Adrenal gland (tissue), 12 donors: Measurements from ENCODE around the gene PLEKHN1. TPM values are rescaled to one million over a fixed set of nuclear protein-coding genes. Genes with fewer than 3 reads are reported as not detected.
"Not testable (repeated sequence)": the region's sequence is repeated elsewhere in the genome, so short reads cannot be mapped to it uniquely, and the experiment has no call there.

Experiments used
- DNase-seq, 7 donors: peaks; one replicate each; pipeline ENCODE4 v3.0.0-alpha.2; 2019 to 2020
- H3K27ac ChIP-seq, 5 donors: fragments of 200-600 bp; sonication (generic) in 4 of 5; 1 replicate in 3 of 5; 2 replicates in 2 of 5; pipeline versions ENCODE4 v1.5.1 to v1.8.0; 2016 to 2020; ENCODE audit warnings: mild to moderate bottlenecking in 1 of 5
- H3K27me3 ChIP-seq: fragments of 200-600 bp; 2 replicates; pipeline ENCODE4 v1.8.0; 2021
- H3K36me3 ChIP-seq, 2 donors: fragments of 200-600 bp; replicated peaks in 1 of 2; 1 replicate in 1 of 2; 2 replicates in 1 of 2; pipeline versions ENCODE4 v1.5.1 to v1.8.0; 2018 to 2022
- H3K4me1 ChIP-seq, 2 donors: fragments of 200-600 bp; replicated peaks in 1 of 2; 1 replicate in 1 of 2; 2 replicates in 1 of 2; pipeline versions ENCODE4 v1.5.1 to v1.8.0; 2018 to 2021
- H3K4me3 ChIP-seq, 4 donors: fragments of 200-600 bp; sonication (generic) in 3 of 4; one replicate each; pipeline ENCODE4 v1.5.1; 2016 to 2018
- H3K9me3 ChIP-seq, 3 donors: fragments of 200-600 bp; sonication (generic) in 1 of 3; replicated peaks in 1 of 3; 1 replicate in 2 of 3; 2 replicates in 1 of 3; pipeline versions ENCODE4 v1.5.1 to v1.8.0; 2016 to 2021
- POLR2A ChIP-seq, 2 donors: fragments of 450-650 bp; IDR thresholded peaks; one replicate each; pipeline ENCODE4 v1.6.1; 2017; ENCODE audit warnings: antibody characterized with exemption in 2 of 2, mild to moderate bottlenecking in 2 of 2, moderate library complexity in 1 of 2
- WGBS, 4 donors: extraction: QIAGEN DNeasy Blood & Tissue Kit in 2 of 4; methylation state at CpG; one replicate each; pipeline versions ENCODE4 v1.1.5 to v1.1.7; 2013 to 2017; 5-methylcytosine and 5-hydroxymethylcytosine counted together
- intact Hi-C, 2 donors: fragments of 100-400 bp; cut with DNase I; formaldehyde crosslinking; loops; one replicate each; pipeline versions ENCODE4 v1.14.1 to v1.15.0; 2022 to 2023
- polyA plus RNA-seq, 3 donors: library from polyadenylated mRNA; stranded (reverse); fragments of 200-250 nt in 2 of 3; fragments of 350-450 nt in 1 of 3; fragmentation: Illumina TruSeq in 1 of 3; extraction: RNeasy Lipid Tissue Mini Kit (QIAGEN cat#74804) in 1 of 3; gene quantifications; one replicate each; pipeline ENCODE4 v1.2.3, GENCODE V29; 2013 to 2014
- total RNA-seq, 9 donors: library from RNA; depleted of rRNA in 4 of 9; stranded (reverse); fragments of >200 nt in 4 of 9; fragments of 120-200 nt in 1 of 9; fragmentation: NEBNext Ultra II Directional in 1 of 9; extraction: Animal tissue kit (Norgen Biotek cat#: 25700) in 1 of 9; gene quantifications; one replicate each; pipeline versions ENCODE4 v1.1.0 to v1.2.4, GENCODE V29; 2013 to 2023
- TF ChIP-seq, protein P1 (sequence below), 6 experiments: fragments of 450-650 bp in 4 of 6; fragments of 200-600 bp in 2 of 6; sonication (generic) in 1 of 6; IDR thresholded peaks; 1 replicate in 5 of 6; 2 replicates in 1 of 6; pipeline versions ENCODE4 v1.5.1 to v1.8.0; 2016 to 2021; ENCODE audit warnings: antibody characterized with exemption in 6 of 6, mild to moderate bottlenecking in 2 of 6, moderate library complexity in 1 of 6
- donor health status: healthy with polysubstance abuse.
- donor health status: Bipolar disorder and iron deficiency.
- donor health status: DM: yes; HTN: yes; CAD: no.
- donor health status: DM: no; HTN: no; CAD: no.
- donor health status: DM: no; HTN: no; CAD: no.
- donor health status: DM: yes; HTN: yes; CAD: no.

Gene PLEKHN1
- total and polyA plus RNA-seq, 12 donors = 0.05 to 10.5 (median 1.3) TPM; not detected in 3

DNA sequence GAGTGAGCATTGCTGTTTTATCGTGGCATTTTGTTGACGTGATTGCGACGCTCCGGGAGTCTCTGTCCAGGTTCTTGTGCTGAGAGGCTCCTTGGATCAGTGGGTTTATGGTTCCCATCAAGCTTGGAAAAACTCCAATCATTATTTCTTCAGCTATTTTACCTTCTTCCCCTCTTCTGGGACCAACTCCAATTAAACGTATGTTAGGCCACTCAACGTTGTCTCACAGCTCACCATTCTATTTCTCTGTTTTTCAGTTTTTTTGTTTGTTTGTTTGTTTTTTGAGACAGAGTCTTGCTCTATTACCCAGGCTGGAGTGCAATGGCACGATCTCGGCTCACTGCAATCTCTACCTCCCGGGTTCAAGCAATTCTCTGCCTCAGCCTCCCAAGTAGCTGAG lies 25.6 kb downstream of the PLEKHN1 start:
- Histone ChIP-seq H3K4me1 (no peaks in the 10 kb centered on the region), H3K9me3 (no peaks in the 10 kb centered on the region), H3K27ac (no peak overlapping the region), H3K27me3 (peaks cover 5% of the 10 kb centered on the region), H3K4me3 (no peak overlapping the region), H3K36me3 (no peaks in the 10 kb centered on the region)
- DNase-seq = no peak
- intact Hi-C loops = no loop called here
- TF ChIP-seq POLR2A (IDR thresholded peaks at IDR 0.05) = no peak
- 92 to 96% (median 94%) methylated on average over 10 of the region's 10 CpGs for WGBS, 4 donors

DNA sequence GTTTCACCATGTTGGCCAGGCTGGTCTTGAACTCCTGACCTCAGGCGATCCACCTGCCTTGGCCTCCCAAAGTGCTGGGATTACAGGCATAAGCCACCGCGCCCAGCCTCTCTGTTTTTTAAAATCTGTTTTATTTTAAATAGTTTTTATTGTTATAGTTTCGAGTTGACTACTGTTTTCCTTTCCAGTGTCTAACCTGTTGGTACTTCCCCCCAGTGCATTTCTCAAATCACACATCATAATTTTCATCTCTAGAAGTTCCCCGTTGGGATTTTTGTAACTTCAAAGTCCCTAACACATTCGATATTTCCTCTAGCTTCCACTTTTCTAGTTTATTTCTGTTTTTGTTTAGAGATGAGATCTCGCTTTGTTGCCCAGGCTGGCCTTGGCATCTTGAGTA lies 26.1 kb downstream of the PLEKHN1 start:
- Histone ChIP-seq H3K4me1 (no peaks in the 10 kb centered on the region), H3K27me3 (peaks cover 9% of the 10 kb centered on the region), H3K27ac (no peak overlapping the region), H3K36me3 (no peaks in the 10 kb centered on the region), H3K9me3 (no peaks in the 10 kb centered on the region), H3K4me3 (no peak overlapping the region)
- TF ChIP-seq POLR2A (IDR thresholded peaks at IDR 0.05) = no peak
- TF ChIP-seq, protein P1, sequence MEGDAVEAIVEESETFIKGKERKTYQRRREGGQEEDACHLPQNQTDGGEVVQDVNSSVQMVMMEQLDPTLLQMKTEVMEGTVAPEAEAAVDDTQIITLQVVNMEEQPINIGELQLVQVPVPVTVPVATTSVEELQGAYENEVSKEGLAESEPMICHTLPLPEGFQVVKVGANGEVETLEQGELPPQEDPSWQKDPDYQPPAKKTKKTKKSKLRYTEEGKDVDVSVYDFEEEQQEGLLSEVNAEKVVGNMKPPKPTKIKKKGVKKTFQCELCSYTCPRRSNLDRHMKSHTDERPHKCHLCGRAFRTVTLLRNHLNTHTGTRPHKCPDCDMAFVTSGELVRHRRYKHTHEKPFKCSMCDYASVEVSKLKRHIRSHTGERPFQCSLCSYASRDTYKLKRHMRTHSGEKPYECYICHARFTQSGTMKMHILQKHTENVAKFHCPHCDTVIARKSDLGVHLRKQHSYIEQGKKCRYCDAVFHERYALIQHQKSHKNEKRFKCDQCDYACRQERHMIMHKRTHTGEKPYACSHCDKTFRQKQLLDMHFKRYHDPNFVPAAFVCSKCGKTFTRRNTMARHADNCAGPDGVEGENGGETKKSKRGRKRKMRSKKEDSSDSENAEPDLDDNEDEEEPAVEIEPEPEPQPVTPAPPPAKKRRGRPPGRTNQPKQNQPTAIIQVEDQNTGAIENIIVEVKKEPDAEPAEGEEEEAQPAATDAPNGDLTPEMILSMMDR (IDR thresholded peaks at IDR 0.05) = no peak
- WGBS, 4 donors = 82 to 88% (median 85%) methylated on average over 7 of the region's 7 CpGs
- intact Hi-C loops = no loop called here
- DNase-seq = no peak

DNA sequence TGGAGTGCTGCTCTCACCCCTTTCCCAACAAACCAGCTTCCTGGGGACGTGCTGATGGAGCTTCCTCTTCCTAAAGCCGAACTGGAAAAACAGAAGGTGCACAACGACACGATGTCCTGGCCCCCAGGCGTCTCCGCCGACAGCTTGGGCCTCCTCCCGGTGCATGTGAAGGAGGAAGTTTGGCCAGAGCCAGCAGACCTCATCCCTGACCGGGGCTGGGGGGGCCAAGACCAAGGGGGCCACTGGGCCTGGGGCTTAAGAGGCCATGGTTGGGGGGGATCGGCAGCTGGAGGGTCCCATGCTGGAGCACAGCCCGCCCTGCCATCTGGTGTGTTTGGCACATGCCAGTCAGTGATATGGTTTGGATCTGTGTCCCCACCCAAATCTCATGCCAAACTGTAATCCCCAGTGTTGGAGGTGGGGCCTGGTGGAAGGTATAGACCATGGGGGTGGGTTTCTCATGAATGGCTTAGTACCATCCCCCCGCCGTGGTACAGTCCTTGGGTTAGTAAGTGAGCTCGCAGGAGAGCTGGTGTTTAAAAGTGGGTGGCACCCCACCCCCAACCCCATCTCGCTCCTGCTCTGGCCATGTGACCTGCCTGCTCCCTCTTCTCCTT lies 27.2 kb downstream of the PLEKHN1 start:
- no peak overlapping the region for H3K4me3 ChIP-seq
- TF ChIP-seq POLR2A (IDR thresholded peaks at IDR 0.05) = no peak
- TF ChIP-seq, protein P1 (IDR thresholded peaks at IDR 0.05) = no peak
- no peaks in the 10 kb centered on the region for H3K36me3 ChIP-seq
- peaks cover 0 to 3% of the 10 kb centered on the region in 2 donors for H3K4me1 ChIP-seq
- no peak overlapping the region for H3K27ac ChIP-seq
- intact Hi-C loops = no loop called here
- 71 to 78% (median 74%) methylated on average over 9 to 15 of the region's 15 CpGs for WGBS, 4 donors
- no peak for DNase-seq
- H3K9me3 ChIP-seq = no peaks in the 10 kb centered on the region
- H3K27me3 ChIP-seq = peaks cover 21% of the 10 kb centered on the region

DNA sequence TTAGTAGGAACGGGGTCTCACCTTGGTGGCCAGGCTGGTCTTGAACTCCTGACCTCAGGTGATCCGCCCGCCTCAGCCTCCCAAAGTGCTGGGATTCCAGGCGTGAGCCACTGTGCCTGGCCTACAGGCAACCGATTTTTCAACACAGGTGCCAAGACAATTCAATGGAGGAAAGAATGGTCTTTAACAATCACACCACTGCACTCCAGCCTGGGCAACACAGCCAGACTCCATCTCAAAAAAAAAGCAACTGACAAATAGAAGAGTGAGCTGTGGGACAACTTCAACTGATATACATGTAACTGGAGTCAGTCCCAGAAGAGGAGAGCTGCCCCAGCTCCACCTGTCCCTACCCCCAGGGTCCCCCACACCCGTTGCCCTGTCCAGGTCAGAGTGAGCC lies 28.3 kb downstream of the PLEKHN1 start:
- H3K36me3 ChIP-seq, H3K9me3 ChIP-seq, DNase-seq, intact Hi-C loops, H3K4me3 ChIP-seq, H3K27ac ChIP-seq: not testable (repeated sequence)
- Histone ChIP-seq H3K27me3 (peaks cover 30% of the 10 kb centered on the region), H3K4me1 (peaks cover 0 to 12% of the 10 kb centered on the region in 2 donors)
- 70 to 91% (median 86%) methylated on average over 4 to 6 of the region's 6 CpGs for WGBS, 4 donors

DNA sequence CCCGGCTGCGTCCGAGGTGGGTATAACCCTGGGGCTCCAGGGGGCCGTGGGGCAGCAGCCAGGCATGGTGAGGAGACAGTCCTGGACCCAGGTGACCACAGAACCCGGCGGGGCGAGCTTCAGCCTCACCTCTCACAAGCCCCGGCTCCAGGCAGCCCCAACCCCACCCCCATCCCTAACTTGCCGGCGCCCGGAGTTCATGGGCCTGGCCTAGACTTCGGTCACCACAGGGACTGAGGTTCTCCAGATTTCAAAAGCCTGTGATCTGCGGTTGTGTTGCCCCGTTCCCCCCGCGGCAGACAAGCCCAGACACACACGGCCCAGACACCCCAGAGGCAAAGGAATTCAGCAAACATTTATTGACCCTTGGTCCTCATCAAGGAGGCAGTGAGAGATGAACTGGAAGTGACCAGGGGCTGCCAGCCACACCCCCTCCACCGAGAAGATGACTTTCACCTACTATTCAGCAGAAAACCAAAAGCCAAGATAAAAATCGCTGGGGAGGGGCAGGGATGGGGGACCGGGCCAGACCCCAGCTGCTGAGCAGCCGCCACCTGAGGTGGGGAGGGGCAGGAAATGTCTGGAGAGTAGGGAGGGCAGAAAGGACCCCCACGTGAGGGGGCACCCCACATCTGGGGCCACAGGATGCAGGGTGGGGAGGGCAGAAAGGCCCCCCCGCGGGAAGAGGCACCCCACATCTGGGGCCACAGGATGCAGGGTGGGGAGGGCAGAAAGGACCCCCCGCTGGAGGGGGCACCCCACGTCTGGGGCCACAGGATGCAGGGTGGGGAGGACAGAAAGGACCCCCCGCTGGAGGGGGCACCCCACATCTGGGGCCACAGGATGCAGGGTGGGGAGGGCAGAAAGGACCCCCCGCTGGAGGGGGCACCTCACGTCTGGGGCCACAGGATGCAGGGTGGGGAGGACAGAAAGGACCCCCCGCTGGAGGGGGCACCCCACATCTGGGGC lies 29.7 kb downstream of the PLEKHN1 start:
- Histone ChIP-seq H3K27ac (no peak overlapping the region), H3K27me3 (peaks cover 44% of the 10 kb centered on the region), H3K9me3 (no peaks in the 10 kb centered on the region), H3K4me1 (peaks cover 4 to 22% of the 10 kb centered on the region in 2 donors), H3K4me3 (no peak overlapping the region), H3K36me3 (no peaks in the 10 kb centered on the region)
- no peak for DNase-seq
- intact Hi-C loops = no loop called here
- TF ChIP-seq, protein P1 (IDR thresholded peaks at IDR 0.05) = no peak
- no peak for TF ChIP-seq POLR2A (IDR thresholded peaks at IDR 0.05)
- 29 to 54% (median 38%) methylated on average over 11 to 29 of the region's 30 CpGs for WGBS, 4 donors
